HG03565 (cell line): ENCODE data around the gene ALG5.

Experiments
- ATAC-seq: cut with Tn5 transposase; IDR thresholded peaks from one replicate; pipeline ENCODE4 v1.9.1; 2021; ENCODE audit warnings: mild to moderate bottlenecking, moderate library complexity; ENCODE audit not compliant: unreplicated experiment

Gene ALG5

GRCh38 chr13:36981156-36981743, 17.9 kb downstream of the ALG5 start:
- ATAC-seq: peak; percentile 70

- no peak for ATAC-seq
These were observed 19.6 kb downstream of the ALG5 start for GRCh38 chr13:36979361-36980050.

GRCh38 chr13:36975172-36975571, 24.0 kb downstream of the ALG5 start:
- ATAC-seq: no peak

GRCh38 chr13:36973621-36974295, 25.4 kb downstream of the ALG5 start:
- ATAC-seq: peak; percentile 91

GRCh38 chr13:36973009-36973408, 26.1 kb downstream of the ALG5 start:
- ATAC-seq: no peak

GRCh38 chr13:36966404-36966803, 32.7 kb downstream of the ALG5 start:
- ATAC-seq: no peak

- no peak for ATAC-seq
These were observed 33.4 kb downstream of the ALG5 start for GRCh38 chr13:36965767-36966166.

GRCh38 chr13:36959456-36960116, 39.6 kb downstream of the ALG5 start:
- ATAC-seq: no peak

GRCh38 chr13:36954542-36954941, 44.6 kb downstream of the ALG5 start:
- no peak for ATAC-seq

GRCh38 chr13:36950920-36951319, 48.2 kb downstream of the ALG5 start:
- ATAC-seq: no peak

- ATAC-seq: no peak
These were observed 48.8 kb downstream of the ALG5 start for GRCh38 chr13:36950330-36950729.

- ATAC-seq: no peak
These were observed 54.1 kb downstream of the ALG5 start for GRCh38 chr13:36945078-36945477.

- ATAC-seq: no peak
These were observed 73.5 kb downstream of the ALG5 start for GRCh38 chr13:36925603-36926002.

- ATAC-seq: no peak
These were observed 75.1 kb downstream of the ALG5 start for GRCh38 chr13:36924001-36924400.

- no peak for ATAC-seq
These were observed 77.4 kb downstream of the ALG5 start for GRCh38 chr13:36921631-36922301.

GRCh38 chr13:36920616-36921185, 78.4 kb downstream of the ALG5 start:
- no peak for ATAC-seq

GRCh38 chr13:36919833-36920615, 79.1 kb downstream of the ALG5 start, which contains the start of gene SMAD9:
Gene SMAD9 (minus strand): TSS chr13:36920238. CDS start chr13:36879689, 40,549 bp downstream.
- peak; percentile 52 for ATAC-seq

GRCh38 chr13:36919171-36919832, 79.8 kb downstream of the ALG5 start:
- no peak for ATAC-seq
